Measurements from ENCODE around the gene ZFYVE21. TPM values are rescaled to one million over a fixed set of nuclear protein-coding genes. Genes with fewer than 3 reads are reported as not detected.

ZFYVE21 gene
- polyA plus RNA-seq, 2 of the 4 experiments (the other 2 are of a cell fraction) = 28.7 to 33.0 TPM

DNA sequence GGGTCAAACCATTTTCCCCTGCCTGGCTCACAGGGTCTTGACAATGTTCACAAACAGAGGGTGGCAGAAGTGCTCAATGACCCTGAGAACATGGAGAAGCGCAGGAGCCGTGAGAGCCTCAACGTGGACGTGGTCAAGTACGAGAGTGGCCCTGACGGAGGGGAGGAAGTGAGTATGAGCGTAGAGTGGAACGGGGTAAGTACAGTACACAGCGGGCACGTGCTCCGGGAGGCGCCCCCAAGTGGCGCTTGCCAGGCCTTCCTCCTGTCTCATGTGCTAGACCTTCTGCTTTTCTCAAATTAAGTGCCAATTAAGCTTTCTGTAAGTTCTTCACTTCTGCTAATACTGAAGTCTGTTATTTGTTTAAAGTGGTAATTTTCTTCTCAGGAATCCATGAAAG, 36.3 kb upstream of the ZFYVE21 start:
- 80% methylated on average over 13 of the region's 13 CpGs for WGBS (ENCODE audit: missing lambda C conversion rate)
- no peak overlapping the region for H3K4me3 ChIP-seq
- ATAC-seq (peak; percentile 85 to 92), FAIRE-seq (no peak), DNase-seq (ENCODE audit: low read depth in 1 of 2, low spot score in 1 of 2) (peak; percentile 38 to 47)
- H3K9me3 ChIP-seq = no peaks in the 10 kb centered on the region
- TF ChIP-seq, protein P1, sequence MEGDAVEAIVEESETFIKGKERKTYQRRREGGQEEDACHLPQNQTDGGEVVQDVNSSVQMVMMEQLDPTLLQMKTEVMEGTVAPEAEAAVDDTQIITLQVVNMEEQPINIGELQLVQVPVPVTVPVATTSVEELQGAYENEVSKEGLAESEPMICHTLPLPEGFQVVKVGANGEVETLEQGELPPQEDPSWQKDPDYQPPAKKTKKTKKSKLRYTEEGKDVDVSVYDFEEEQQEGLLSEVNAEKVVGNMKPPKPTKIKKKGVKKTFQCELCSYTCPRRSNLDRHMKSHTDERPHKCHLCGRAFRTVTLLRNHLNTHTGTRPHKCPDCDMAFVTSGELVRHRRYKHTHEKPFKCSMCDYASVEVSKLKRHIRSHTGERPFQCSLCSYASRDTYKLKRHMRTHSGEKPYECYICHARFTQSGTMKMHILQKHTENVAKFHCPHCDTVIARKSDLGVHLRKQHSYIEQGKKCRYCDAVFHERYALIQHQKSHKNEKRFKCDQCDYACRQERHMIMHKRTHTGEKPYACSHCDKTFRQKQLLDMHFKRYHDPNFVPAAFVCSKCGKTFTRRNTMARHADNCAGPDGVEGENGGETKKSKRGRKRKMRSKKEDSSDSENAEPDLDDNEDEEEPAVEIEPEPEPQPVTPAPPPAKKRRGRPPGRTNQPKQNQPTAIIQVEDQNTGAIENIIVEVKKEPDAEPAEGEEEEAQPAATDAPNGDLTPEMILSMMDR (IDR thresholded peaks at IDR 0.05) = peak; percentile 52
- TF ChIP-seq RAD21 (conservative IDR thresholded peaks at IDR 0.05 in 1 of 2, IDR thresholded peaks at IDR 0.05 in 1 of 2) = peak; percentile 23 to 24; a peak in 2 of 5 replicates
- TF ChIP-seq, protein P2, sequence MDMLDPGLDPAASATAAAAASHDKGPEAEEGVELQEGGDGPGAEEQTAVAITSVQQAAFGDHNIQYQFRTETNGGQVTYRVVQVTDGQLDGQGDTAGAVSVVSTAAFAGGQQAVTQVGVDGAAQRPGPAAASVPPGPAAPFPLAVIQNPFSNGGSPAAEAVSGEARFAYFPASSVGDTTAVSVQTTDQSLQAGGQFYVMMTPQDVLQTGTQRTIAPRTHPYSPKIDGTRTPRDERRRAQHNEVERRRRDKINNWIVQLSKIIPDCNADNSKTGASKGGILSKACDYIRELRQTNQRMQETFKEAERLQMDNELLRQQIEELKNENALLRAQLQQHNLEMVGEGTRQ (IDR thresholded peaks at IDR 0.05) = 0 out of 2 replicates have a peak, but pooled peaks have one; percentile 15
- no peak for TF ChIP-seq RCOR1 (IDR thresholded peaks at IDR 0.05; ENCODE audit: low read depth, low read length)
- TF ChIP-seq, protein P3, sequence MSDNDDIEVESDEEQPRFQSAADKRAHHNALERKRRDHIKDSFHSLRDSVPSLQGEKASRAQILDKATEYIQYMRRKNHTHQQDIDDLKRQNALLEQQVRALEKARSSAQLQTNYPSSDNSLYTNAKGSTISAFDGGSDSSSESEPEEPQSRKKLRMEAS (IDR thresholded peaks at IDR 0.05) = peak; percentile 78
- no peak for TF ChIP-seq RNF2 (IDR thresholded peaks at IDR 0.05; ENCODE audit: borderline replicate concordance, low read depth)
- peak; percentile 52 for TF ChIP-seq SMC3 (IDR thresholded peaks at IDR 0.05)
- H3K4me2 ChIP-seq = no peak overlapping the region
- CTCF ChIA-PET = interaction anchor here (0.7 to 2.0 kb wide), 16 partner anchors 9 to 118 kb away, joined by 3 to 9 read pairs (median 4); no protein-coding TSS in a partner anchor
- POLR2A ChIA-PET = no interaction called here
- H3K27ac ChIP-seq = no peak overlapping the region
- no peaks in the 10 kb centered on the region for H3K4me1 ChIP-seq

DNA sequence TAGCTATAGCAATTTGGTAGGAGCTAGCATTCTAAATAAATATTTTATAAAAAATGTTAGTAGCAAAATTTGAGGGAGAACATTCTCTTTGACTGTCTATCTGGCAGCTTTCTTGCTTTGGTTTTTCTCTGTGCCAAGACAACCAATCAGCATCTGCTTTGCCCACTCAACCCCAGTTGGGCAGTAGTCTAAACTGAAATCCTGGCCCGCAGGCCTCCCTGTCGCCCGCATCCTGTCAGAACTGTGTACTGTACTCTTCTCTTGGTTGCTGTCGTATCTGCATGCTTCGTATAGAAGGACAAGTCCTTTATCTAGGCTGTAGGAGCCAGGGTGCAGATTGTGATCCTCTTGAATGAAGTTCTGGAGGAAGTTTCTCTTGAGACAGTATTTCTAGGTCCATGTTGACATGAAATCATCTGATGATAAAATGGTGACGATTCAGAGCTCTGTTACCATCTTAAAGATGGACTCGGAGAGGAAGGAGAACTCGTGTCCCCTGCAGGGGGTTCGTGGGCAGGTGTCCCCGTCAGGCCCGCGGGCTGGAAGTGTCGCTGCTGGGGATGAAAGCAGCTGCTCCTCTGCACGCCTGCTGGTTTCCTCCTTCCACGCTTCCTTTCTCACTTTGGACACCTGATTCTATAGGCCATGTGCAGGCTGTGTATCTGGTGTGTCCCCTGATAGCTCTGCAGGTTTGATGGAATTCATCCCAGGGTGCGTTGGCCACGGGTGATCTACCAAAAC, 34.9 kb upstream of the ZFYVE21 start:
- TF ChIP-seq, protein P4, sequence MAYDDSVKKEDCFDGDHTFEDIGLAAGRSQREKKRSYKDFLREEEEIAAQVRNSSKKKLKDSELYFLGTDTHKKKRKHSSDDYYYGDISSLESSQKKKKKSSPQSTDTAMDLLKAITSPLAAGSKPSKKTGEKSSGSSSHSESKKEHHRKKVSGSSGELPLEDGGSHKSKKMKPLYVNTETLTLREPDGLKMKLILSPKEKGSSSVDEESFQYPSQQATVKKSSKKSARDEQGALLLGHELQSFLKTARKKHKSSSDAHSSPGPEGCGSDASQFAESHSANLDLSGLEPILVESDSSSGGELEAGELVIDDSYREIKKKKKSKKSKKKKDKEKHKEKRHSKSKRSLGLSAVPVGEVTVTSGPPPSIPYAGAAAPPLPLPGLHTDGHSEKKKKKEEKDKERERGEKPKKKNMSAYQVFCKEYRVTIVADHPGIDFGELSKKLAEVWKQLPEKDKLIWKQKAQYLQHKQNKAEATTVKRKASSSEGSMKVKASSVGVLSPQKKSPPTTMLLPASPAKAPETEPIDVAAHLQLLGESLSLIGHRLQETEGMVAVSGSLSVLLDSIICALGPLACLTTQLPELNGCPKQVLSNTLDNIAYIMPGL (CRISPR knock-in tag; IDR thresholded peaks at IDR 0.05; ENCODE audit: borderline replicate concordance) = no peak
- TF ChIP-seq, protein P5, sequence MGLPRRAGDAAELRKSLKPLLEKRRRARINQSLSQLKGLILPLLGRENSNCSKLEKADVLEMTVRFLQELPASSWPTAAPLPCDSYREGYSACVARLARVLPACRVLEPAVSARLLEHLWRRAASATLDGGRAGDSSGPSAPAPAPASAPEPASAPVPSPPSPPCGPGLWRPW (IDR thresholded peaks at IDR 0.05) = no peak
- TF ChIP-seq KDM5A (IDR thresholded peaks at IDR 0.05) (no peak), POLR2A (IDR thresholded peaks at IDR 0.05; ENCODE audit: low read length) (no peak), ESRRA (IDR thresholded peaks at IDR 0.05; ENCODE audit: borderline replicate concordance, low read length) (no peak), CHD2 (IDR thresholded peaks at IDR 0.05; ENCODE audit: low read length, partially characterized antibody) (no peak), HEYL (CRISPR knock-in tag; IDR thresholded peaks at IDR 0.05) (no peak), FOSB (CRISPR knock-in tag; IDR thresholded peaks at IDR 0.05) (no peak), CBX2 (IDR thresholded peaks at IDR 0.05; ENCODE audit: borderline replicate concordance, low read depth) (no peak), HDAC2 (IDR thresholded peaks at IDR 0.05) (no peak)
- TF ChIP-seq, protein P3 (IDR thresholded peaks at IDR 0.05) = no peak
- TF ChIP-seq, protein P2 (IDR thresholded peaks at IDR 0.05) = no peak
- TF ChIP-seq, protein P6, sequence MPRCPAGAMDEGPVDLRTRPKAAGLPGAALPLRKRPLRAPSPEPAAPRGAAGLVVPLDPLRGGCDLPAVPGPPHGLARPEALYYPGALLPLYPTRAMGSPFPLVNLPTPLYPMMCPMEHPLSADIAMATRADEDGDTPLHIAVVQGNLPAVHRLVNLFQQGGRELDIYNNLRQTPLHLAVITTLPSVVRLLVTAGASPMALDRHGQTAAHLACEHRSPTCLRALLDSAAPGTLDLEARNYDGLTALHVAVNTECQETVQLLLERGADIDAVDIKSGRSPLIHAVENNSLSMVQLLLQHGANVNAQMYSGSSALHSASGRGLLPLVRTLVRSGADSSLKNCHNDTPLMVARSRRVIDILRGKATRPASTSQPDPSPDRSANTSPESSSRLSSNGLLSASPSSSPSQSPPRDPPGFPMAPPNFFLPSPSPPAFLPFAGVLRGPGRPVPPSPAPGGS (IDR thresholded peaks at IDR 0.05) = no peak
- no peaks in the 10 kb centered on the region for H3K4me1 ChIP-seq
- no peak for DNase-seq (ENCODE audit: low read depth in 1 of 2, low spot score in 1 of 2)
- no peak for ATAC-seq
- ChIA-PET POLR2A (no interaction called here), CTCF (interaction anchor here (0.6 to 2.0 kb wide), 16 partner anchors 10 to 826 kb away, joined by 3 to 9 read pairs (median 4); no protein-coding TSS in a partner anchor)
- FAIRE-seq = no peak
- WGBS (ENCODE audit: missing lambda C conversion rate) = 92% methylated on average over 17 of the region's 17 CpGs
- H3K4me3 ChIP-seq = no peak overlapping the region
- H3K27ac ChIP-seq = no peak overlapping the region
- H3K4me2 ChIP-seq = no peak overlapping the region
- no peaks in the 10 kb centered on the region for H3K9me3 ChIP-seq

All from A549 (cell line).